GM12873 (cell line): ENCODE data around the gene TUBA1B.

Experiments
- CTCF ChIP-seq: IDR thresholded peaks from 2 replicates; pipeline ENCODE4 v1.5.1; 2012; ENCODE audit warnings: low read depth, mild to moderate bottlenecking, moderate library complexity, low read length, control low read depth; ENCODE audit not compliant: insufficient read depth; ENCODE audit errors: missing control alignments

Gene TUBA1B

DNA sequence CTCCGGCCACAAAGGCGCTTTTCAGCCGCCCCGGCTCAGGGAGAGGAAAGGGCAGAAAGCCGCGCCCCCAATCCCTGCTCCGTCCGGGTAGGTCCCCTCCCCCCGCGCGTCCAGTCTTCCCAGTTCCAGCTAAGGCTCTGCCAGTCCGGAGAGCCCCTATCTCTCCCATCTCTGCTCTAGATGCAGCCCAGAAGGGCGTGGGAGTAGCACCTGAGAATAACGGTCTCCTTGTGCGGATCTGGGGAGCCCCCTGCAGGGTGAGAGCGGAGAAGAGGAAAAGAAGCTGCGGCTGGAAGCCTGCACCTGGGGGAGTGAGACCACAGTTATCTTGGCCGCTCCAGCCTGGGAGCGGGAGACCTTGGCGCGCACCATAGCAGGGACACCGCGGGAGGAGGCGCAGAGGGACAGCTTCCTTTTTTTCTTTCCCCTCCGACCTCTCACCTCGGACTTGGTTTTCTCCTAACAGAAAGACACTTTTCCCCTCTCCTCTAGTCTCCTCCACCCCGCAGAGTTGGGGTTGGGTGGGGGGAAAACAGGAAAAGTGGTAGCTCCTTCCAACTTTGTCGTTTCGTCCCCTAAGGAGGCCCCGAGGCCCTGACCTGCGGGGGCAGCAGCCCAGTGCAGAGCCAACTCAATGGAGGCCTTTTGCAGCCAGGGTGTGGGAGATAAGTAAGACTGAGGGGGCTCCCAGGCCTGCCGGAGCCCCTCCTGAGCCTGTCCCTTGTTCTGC, 38.9 kb downstream of the TUBA1B start:
- peak; percentile 73 for TF ChIP-seq CTCF

- no peak for TF ChIP-seq CTCF
These were observed 39.4 kb downstream of the TUBA1B start for GRCh38 chr12:49091836-49092085.

DNA sequence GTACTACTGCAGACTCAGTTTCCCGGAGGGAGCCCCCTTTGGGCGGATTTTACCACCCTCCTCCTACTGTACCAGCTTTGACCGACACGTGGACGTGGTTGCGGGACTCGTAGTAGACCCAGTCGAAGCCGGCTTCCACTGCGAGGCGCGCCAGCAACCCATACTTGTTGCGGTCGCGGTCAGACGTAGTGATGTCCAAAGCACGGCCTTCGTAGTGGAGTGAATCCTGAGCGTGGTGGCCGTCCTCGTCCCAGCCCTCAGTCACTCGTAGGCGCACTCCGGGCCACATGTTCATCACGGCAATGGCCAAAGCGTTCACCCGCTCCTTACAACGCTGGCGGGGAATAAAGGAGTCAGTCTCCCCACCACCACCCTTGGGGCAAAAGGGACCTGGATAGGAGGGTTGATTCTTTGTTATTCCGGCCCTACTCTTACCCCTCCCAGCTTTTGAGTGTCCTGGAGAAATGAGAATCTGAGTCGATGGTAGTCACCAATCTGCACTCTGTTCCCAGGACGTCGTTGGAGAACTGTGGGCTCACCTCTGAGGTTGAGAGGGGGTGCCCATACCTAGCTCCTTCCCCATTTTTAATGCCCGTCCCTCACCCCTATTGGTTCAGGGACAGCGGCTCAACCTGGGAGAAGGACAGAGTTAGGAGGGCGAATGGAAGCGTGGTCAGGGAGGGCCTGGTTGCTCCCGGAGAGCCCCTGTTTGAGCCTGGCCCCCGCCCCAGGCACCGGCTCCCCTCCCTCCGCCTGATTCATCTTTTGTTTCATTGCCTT, 39.9 kb downstream of the TUBA1B start:
- TF ChIP-seq CTCF = no peak

- peak; percentile 35 for TF ChIP-seq CTCF
These were observed 41.1 kb downstream of the TUBA1B start for GRCh38 chr12:49089821-49090773.

GRCh38 chr12:49088932-49089330, 42.3 kb downstream of the TUBA1B start:
- TF ChIP-seq CTCF = no peak

DNA sequence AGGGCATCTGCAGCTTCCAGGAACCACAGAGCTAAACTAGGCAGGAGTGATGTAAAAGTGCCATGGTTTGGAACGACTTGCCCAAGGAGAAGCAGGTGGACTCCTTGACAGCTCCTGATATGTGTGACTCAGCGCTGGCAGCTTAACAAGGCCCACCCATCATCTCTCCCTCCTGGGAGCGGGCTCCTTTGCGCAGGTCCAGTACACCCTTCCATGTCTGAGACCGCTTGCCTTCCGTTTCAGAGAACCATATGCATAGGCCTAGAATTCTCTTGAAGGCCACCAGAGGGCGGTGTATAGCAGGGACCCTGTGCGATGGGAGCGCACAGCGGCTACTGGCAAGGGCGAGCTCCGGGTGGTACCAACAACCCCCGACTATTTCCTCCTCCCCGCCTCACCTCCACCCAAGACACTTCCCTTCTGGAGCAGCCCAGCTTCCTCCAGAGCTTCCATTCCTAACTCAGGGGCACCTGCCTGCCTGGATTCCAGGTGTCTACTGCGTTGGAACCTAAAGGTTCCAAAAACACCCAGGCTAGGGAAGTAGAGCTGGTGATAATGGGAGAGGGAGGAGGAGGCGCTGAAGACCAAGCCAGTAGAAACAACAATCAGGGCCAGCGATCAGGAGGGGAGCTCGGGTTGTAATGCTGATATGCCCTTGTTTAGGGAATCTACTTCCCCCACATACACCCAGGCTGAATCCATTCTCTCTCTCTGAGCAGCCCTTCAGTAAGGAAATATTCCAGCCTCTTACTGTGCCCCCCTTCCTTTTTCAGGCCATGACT, 42.9 kb downstream of the TUBA1B start:
- peak; percentile 94 for TF ChIP-seq CTCF
